Stimulated activated CD4-positive, alpha-beta T cell treated with anti-CD3 and anti-CD28 coated beads, Interleukin-4, amount 100 ng/mL, for 1 hour (primary cell): ENCODE data around the gene NSF.
"Not testable (repeated sequence)": the region's sequence is repeated elsewhere in the genome, so short reads cannot be mapped to it uniquely, and the experiment has no call there.

Source experiments
- DNase-seq: peaks from one replicate; pipeline ENCODE4 v3.0.0-alpha.2; 2020

Gene NSF

GRCh38 chr17:46632146-46632545 is 41.7 kb downstream of the NSF start:
- not testable (repeated sequence) for DNase-seq

- DNase-seq: not testable (repeated sequence)
These were observed 44.4 kb downstream of the NSF start for GRCh38 chr17:46634844-46635243.

- not testable (repeated sequence) for DNase-seq
These were observed 51.6 kb downstream of the NSF start for GRCh38 chr17:46641861-46642656.

- not testable (repeated sequence) for DNase-seq
These were observed 56.8 kb downstream of the NSF start for GRCh38 chr17:46647251-46647650.

- DNase-seq: not testable (repeated sequence)
These were observed 57.3 kb downstream of the NSF start for GRCh38 chr17:46647688-46648278.

- not testable (repeated sequence) for DNase-seq
These were observed 58.8 kb downstream of the NSF start for GRCh38 chr17:46649246-46649645.

GRCh38 chr17:46652024-46652643 is 61.7 kb downstream of the NSF start:
- not testable (repeated sequence) for DNase-seq

GRCh38 chr17:46658235-46658634 is 67.8 kb downstream of the NSF start:
- not testable (repeated sequence) for DNase-seq

GRCh38 chr17:46659702-46660101 is 69.2 kb downstream of the NSF start:
- not testable (repeated sequence) for DNase-seq

GRCh38 chr17:46663123-46663522 is 72.7 kb downstream of the NSF start:
- DNase-seq: not testable (repeated sequence)

- DNase-seq: not testable (repeated sequence)
These were observed 73.1 kb downstream of the NSF start for GRCh38 chr17:46663552-46663951.

GRCh38 chr17:46665969-46666368 is 75.5 kb downstream of the NSF start:
- DNase-seq: not testable (repeated sequence)

- DNase-seq: not testable (repeated sequence)
These were observed 80.3 kb downstream of the NSF start for GRCh38 chr17:46670789-46671188.

- not testable (repeated sequence) for DNase-seq
These were observed 82.3 kb downstream of the NSF start for GRCh38 chr17:46672777-46673176.

GRCh38 chr17:46677819-46678218 is 87.3 kb downstream of the NSF start:
- not testable (repeated sequence) for DNase-seq

GRCh38 chr17:46683653-46684052 is 93.2 kb downstream of the NSF start:
- DNase-seq: not testable (repeated sequence)

- DNase-seq: not testable (repeated sequence)
These were observed 94.8 kb downstream of the NSF start for GRCh38 chr17:46685284-46685683.

- DNase-seq: not testable (repeated sequence)
These were observed 101.7 kb downstream of the NSF start for GRCh38 chr17:46692196-46692595.

- DNase-seq: not testable (repeated sequence)
These were observed 102.8 kb downstream of the NSF start for GRCh38 chr17:46693283-46693682.

- DNase-seq: not testable (repeated sequence)
These were observed 106.1 kb downstream of the NSF start for GRCh38 chr17:46696522-46696921.

GRCh38 chr17:46699014-46699413 is 108.5 kb downstream of the NSF start:
- DNase-seq: not testable (repeated sequence)

GRCh38 chr17:46717999-46718398 is 127.5 kb downstream of the NSF start:
- no peak for DNase-seq

- no peak for DNase-seq
These were observed 129.4 kb downstream of the NSF start for GRCh38 chr17:46719891-46720290.

GRCh38 chr17:46720408-46720807 is 129.9 kb downstream of the NSF start:
- DNase-seq: no peak
